H9 (cell line): ENCODE results near the gene PA2G4. TPM values are rescaled to one million over a fixed set of nuclear protein-coding genes. Genes with fewer than 3 reads are reported as not detected.

Experiments used
- DNase-seq: peaks from one replicate; pipeline ENCODE4 v3.0.0-alpha.2; 2017
- H2AFZ ChIP-seq: one replicate; pipeline ENCODE4 v1.6.1; 2013; ENCODE audit warnings: mild to moderate bottlenecking, low read length, control low read depth, moderate library complexity
- H2AK5ac ChIP-seq: 2 replicates; pipeline ENCODE4 v1.6.1; 2013; ENCODE audit warnings: low read length, control low read depth, mixed read lengths; ENCODE audit not compliant: insufficient read length
- H2BK120ac ChIP-seq: one replicate; pipeline ENCODE4 v1.6.1; 2013; ENCODE audit warnings: low read depth, mild to moderate bottlenecking, low read length, control low read depth, inconsistent platforms; ENCODE audit not compliant: poor library complexity, severe bottlenecking
- H2BK12ac ChIP-seq: 2 replicates; pipeline ENCODE4 v1.6.1; 2013; ENCODE audit warnings: low read length, control low read depth, mixed read lengths, low read depth; ENCODE audit not compliant: insufficient read length
- H2BK15ac ChIP-seq: 2 replicates; pipeline ENCODE4 v1.6.1; 2013; ENCODE audit warnings: low read depth, low read length, control low read depth
- H2BK20ac ChIP-seq: one replicate; pipeline ENCODE4 v1.6.1; 2013; ENCODE audit warnings: low read depth, mild to moderate bottlenecking, low read length, control low read depth, inconsistent platforms; ENCODE audit not compliant: poor library complexity, severe bottlenecking
- H2BK5ac ChIP-seq: 2 replicates; pipeline ENCODE4 v1.6.1; 2013; ENCODE audit warnings: low read length, control low read depth, mixed read lengths; ENCODE audit not compliant: insufficient read length
- H3K14ac ChIP-seq: 2 replicates; pipeline ENCODE4 v1.6.1; 2013; ENCODE audit warnings: low read length, control low read depth; ENCODE audit not compliant: insufficient read depth
- H3K18ac ChIP-seq: 2 replicates; pipeline ENCODE4 v1.6.1; 2013; ENCODE audit warnings: low read depth, mild to moderate bottlenecking, mixed read lengths, low read length, control low read depth; ENCODE audit not compliant: insufficient read length
- H3K23ac ChIP-seq: 2 replicates; pipeline ENCODE4 v1.6.1; 2013; ENCODE audit warnings: low read length, control low read depth, mixed read lengths, low read depth; ENCODE audit not compliant: insufficient read length
- H3K23me2 ChIP-seq: 2 replicates; pipeline ENCODE4 v1.6.1; 2013; ENCODE audit warnings: low read depth, mild to moderate bottlenecking, mixed read lengths, low read length, control low read depth; ENCODE audit not compliant: insufficient read length, poor library complexity, severe bottlenecking
- H3K27ac ChIP-seq: 2 replicates; pipeline ENCODE4 v1.5.1; 2013; ENCODE audit warnings: low read length, control low read depth, mixed read lengths, low read depth; ENCODE audit not compliant: insufficient read length
- H3K27me3 ChIP-seq: 2 replicates; pipeline ENCODE4 v1.6.1; 2013; ENCODE audit warnings: low read length, control low read depth, inconsistent platforms; ENCODE audit not compliant: insufficient read depth
- H3K4ac ChIP-seq: 2 replicates; pipeline ENCODE4 v1.6.1; 2013; ENCODE audit warnings: low read depth, mild to moderate bottlenecking, control low read depth, inconsistent platforms, low read length, moderate library complexity
- H3K4me1 ChIP-seq: 2 replicates; pipeline ENCODE4 v1.6.1; 2013; ENCODE audit warnings: low read length, control low read depth, inconsistent platforms; ENCODE audit not compliant: insufficient read depth
- H3K4me2 ChIP-seq: 2 replicates; pipeline ENCODE4 v1.6.1; 2013; ENCODE audit warnings: low read length, control low read depth, mixed read lengths; ENCODE audit not compliant: insufficient read length, insufficient read depth
- H3K56ac ChIP-seq: 2 replicates; pipeline ENCODE4 v1.6.1; 2013; ENCODE audit warnings: low read depth, mild to moderate bottlenecking, mixed read lengths, low read length, control low read depth; ENCODE audit not compliant: insufficient read length
- H3K79me1 ChIP-seq: 2 replicates; pipeline ENCODE4 v1.6.1; 2013; ENCODE audit warnings: low read depth, mild to moderate bottlenecking, moderate library complexity, low read length, control low read depth, inconsistent platforms; ENCODE audit not compliant: insufficient read depth, poor library complexity, severe bottlenecking
- H3K79me2 ChIP-seq: 2 replicates; pipeline ENCODE4 v1.6.1; 2013; ENCODE audit warnings: low read length, control low read depth, inconsistent platforms; ENCODE audit not compliant: insufficient read depth
- H3K9ac ChIP-seq: 2 replicates; pipeline ENCODE4 v1.6.1; 2013; ENCODE audit warnings: low read length, control low read depth, mixed read lengths; ENCODE audit not compliant: insufficient read length; ENCODE audit errors: extremely low read depth
- H3K9me3 ChIP-seq: one replicate; pipeline ENCODE4 v1.6.1; 2013; ENCODE audit warnings: low read depth, low read length, inconsistent platforms; ENCODE audit not compliant: control insufficient read depth
- H3T11ph ChIP-seq: one replicate; pipeline ENCODE4 v1.6.1; 2013; ENCODE audit warnings: mild to moderate bottlenecking, low read length, control low read depth, inconsistent platforms
- H4K20me1 ChIP-seq: one replicate; pipeline ENCODE4 v1.6.1; 2013; ENCODE audit not compliant: control insufficient read depth, insufficient read length, insufficient read depth
- H4K5ac ChIP-seq: 2 replicates; pipeline ENCODE4 v1.6.1; 2013; ENCODE audit warnings: low read depth, mild to moderate bottlenecking, mixed read lengths, low read length, control low read depth; ENCODE audit not compliant: insufficient read length
- H4K8ac ChIP-seq: replicated peaks from 2 replicates; pipeline ENCODE4 v1.6.1; 2013; ENCODE audit warnings: low read length, control low read depth, mixed read lengths, low read depth; ENCODE audit not compliant: insufficient read length
- H4K91ac ChIP-seq: 2 replicates; pipeline ENCODE4 v1.6.1; 2013; ENCODE audit warnings: low read depth, mild to moderate bottlenecking, moderate library complexity, mixed read lengths, low read length, control low read depth; ENCODE audit not compliant: insufficient read length
- H3K27ac Mint-ChIP-seq, 3 experiments: 2 replicates in 2 of 3; 3 replicates in 1 of 3; pipeline ENCODE4 v1.8.0; 2020 to 2021; ENCODE audit warnings: mixed read lengths in 3 of 3, mild to moderate bottlenecking in 1 of 3, moderate library complexity in 1 of 3
- H3K27me3 Mint-ChIP-seq: 2 replicates; pipeline ENCODE4 v1.8.0; 2021; ENCODE audit warnings: low read depth, mild to moderate bottlenecking, moderate library complexity, mixed read lengths
- H3K36me3 Mint-ChIP-seq, 3 experiments: 2 replicates in 2 of 3; 3 replicates in 1 of 3; pipeline ENCODE4 v1.8.0; 2020 to 2021; ENCODE audit warnings: low read depth in 3 of 3, mixed read lengths in 3 of 3; ENCODE audit not compliant: insufficient read depth in 1 of 3
- H3K4me1 Mint-ChIP-seq, 2 experiments: 2 replicates each; pipeline ENCODE4 v1.8.0; 2020; ENCODE audit warnings: mixed read lengths in 2 of 2
- H3K4me3 Mint-ChIP-seq, 2 experiments: 2 replicates in 1 of 2; 3 replicates in 1 of 2; pipeline ENCODE4 v1.8.0; 2020 to 2021; ENCODE audit warnings: mild to moderate bottlenecking in 2 of 2, mixed read lengths in 2 of 2, moderate library complexity in 1 of 2
- H3K9me3 Mint-ChIP-seq, 2 experiments: 2 replicates in 1 of 2; 3 replicates in 1 of 2; pipeline ENCODE4 v1.8.0; 2020; ENCODE audit warnings: mild to moderate bottlenecking in 2 of 2, mixed read lengths in 2 of 2, moderate library complexity in 1 of 2
- WGBS: extraction: QIAGEN DNeasy Blood & Tissue Kit; methylation state at CpG from one replicate; pipeline ENCODE4 v1.1.7; 2013; ENCODE audit warnings: missing lambda C conversion rate, low lambda C conversion rate, mixed read lengths; ENCODE audit not compliant: insufficient read length; ENCODE audit errors: extremely low coverage; 5-methylcytosine and 5-hydroxymethylcytosine counted together
- total RNA-seq: library from RNA; stranded (reverse); gene quantifications from 2 replicates; pipeline ENCODE4 v1.2.1, GENCODE V29; 2021
- TF ChIP-seq, protein P1 (sequence below): fragments of 200-600 bp; sonication (generic); conservative IDR thresholded peaks from 3 replicates; pipeline ENCODE4 v1.8.0; 2021; ENCODE audit warnings: antibody characterized with exemption, mild to moderate bottlenecking

The PA2G4 gene
- total RNA-seq, 1 experiment from 2014 or later: 248 TPM

DNA sequence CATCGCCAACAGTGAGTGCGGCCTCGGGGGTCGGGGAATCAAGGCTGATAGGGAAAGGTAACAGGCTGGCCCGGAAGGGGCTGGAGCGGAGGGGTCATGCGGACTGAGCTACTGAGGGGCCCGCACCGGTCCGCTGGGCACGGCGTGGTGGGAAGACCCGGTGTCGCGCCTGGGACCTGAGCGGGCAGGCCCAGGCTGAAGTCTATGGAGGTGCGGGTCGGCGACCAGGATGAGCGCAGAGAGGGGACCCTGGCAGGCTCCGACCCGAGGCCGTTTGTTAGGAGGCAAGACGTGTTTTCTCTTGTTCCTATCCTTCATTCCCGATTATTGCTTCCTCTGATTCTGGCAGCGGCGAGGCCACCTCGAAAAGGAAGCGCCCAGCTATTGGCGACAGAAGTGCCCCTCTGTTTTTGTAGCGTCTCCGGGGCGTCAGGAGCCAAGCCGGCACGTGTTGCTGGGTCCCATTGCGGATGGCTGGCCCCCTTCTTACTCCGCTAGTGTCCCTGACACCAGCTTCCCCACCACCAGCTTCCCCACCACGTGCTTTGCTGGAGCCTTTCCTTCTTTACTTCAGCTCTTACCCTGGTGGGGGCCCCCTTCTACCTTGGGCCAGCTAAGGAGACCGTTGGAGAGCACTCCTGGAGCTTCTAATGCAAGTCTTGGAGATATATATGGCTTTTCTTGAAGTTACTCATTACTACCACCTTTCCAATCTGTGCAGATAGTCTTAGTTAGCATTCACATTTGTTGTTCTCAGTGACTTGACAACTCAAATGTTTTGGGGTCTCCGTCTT lies 653 bp downstream of the PA2G4 start:
- peaks cover 22 to 27% of the 10 kb centered on the region in 2 experiments for H3K4me1 Mint-ChIP-seq
- H3K79me2 ChIP-seq: peaks cover 17% of the 10 kb centered on the region; the same call in 1 of the 2 replicates
- H3K23me2 ChIP-seq: peaks cover 8% of the 10 kb centered on the region
- peak overlapping the region; percentile 95 to 100 for H3K4me3 Mint-ChIP-seq
- H4K5ac ChIP-seq: no peak overlapping the region
- TF ChIP-seq, protein P1, sequence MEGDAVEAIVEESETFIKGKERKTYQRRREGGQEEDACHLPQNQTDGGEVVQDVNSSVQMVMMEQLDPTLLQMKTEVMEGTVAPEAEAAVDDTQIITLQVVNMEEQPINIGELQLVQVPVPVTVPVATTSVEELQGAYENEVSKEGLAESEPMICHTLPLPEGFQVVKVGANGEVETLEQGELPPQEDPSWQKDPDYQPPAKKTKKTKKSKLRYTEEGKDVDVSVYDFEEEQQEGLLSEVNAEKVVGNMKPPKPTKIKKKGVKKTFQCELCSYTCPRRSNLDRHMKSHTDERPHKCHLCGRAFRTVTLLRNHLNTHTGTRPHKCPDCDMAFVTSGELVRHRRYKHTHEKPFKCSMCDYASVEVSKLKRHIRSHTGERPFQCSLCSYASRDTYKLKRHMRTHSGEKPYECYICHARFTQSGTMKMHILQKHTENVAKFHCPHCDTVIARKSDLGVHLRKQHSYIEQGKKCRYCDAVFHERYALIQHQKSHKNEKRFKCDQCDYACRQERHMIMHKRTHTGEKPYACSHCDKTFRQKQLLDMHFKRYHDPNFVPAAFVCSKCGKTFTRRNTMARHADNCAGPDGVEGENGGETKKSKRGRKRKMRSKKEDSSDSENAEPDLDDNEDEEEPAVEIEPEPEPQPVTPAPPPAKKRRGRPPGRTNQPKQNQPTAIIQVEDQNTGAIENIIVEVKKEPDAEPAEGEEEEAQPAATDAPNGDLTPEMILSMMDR: no peak
- no peaks in the 10 kb centered on the region for H3K9me3 ChIP-seq
- H3K14ac ChIP-seq: peak overlapping the region; percentile 64; the same call in 1 of the 2 replicates
- no peak overlapping the region for H4K91ac ChIP-seq
- peaks cover 8% of the 10 kb centered on the region; the same call in 1 of the 2 replicates for H3K4me1 ChIP-seq
- no peak overlapping the region for H3K18ac ChIP-seq
- H2BK12ac ChIP-seq: no peak overlapping the region
- no peak overlapping the region for H3T11ph ChIP-seq
- no peaks in the 10 kb centered on the region; the same call in 1 of the 2 replicates for H3K27me3 Mint-ChIP-seq
- no peaks in the 10 kb centered on the region for H3K79me1 ChIP-seq
- H3K27ac Mint-ChIP-seq: peak overlapping the region; percentile 98 to 100 (median 99); a peak in 6 of 7 replicates
- no peak overlapping the region for H4K8ac ChIP-seq
- H2BK15ac ChIP-seq: no peak overlapping the region
- H3K56ac ChIP-seq: no peak overlapping the region
- H2BK20ac ChIP-seq: no peak overlapping the region
- no peak overlapping the region for H3K23ac ChIP-seq
- no peak overlapping the region for H2AFZ ChIP-seq
- no peak for DNase-seq
- no peak overlapping the region for H3K27ac ChIP-seq
- no peaks in the 10 kb centered on the region for H3K27me3 ChIP-seq
- peak overlapping the region; percentile 81 for H3K4me2 ChIP-seq
- H2BK5ac ChIP-seq: no peak overlapping the region
- peaks cover 0 to 3% of the 10 kb centered on the region in 2 experiments; a peak in 1 of 5 replicates for H3K9me3 Mint-ChIP-seq
- WGBS: no CpG with 5 or more reads among the region's 40 CpGs
- H3K4ac ChIP-seq: no peak overlapping the region
- no peak overlapping the region for H2AK5ac ChIP-seq
- no peak overlapping the region for H2BK120ac ChIP-seq
- H3K9ac ChIP-seq: peak overlapping the region; percentile 78
- no peaks in the 10 kb centered on the region for H4K20me1 ChIP-seq
- H3K36me3 Mint-ChIP-seq: peaks cover 38 to 81% (median 66%) of the 10 kb centered on the region in 3 experiments
